AG20443 (cell line): ENCODE results near the gene EIF4G3.
A peak's percentile ranks its signal among the peaks of the same experiment; 100 is the strongest.
"Not testable (repeated sequence)": the region's sequence is repeated elsewhere in the genome, so short reads cannot be mapped to it uniquely, and the experiment has no call there.

Experiments used
- DNase-seq: peaks from one replicate; pipeline ENCODE4 v3.0.0; 2012; ENCODE audit warnings: low spot score, mixed read lengths

Gene EIF4G3

DNA sequence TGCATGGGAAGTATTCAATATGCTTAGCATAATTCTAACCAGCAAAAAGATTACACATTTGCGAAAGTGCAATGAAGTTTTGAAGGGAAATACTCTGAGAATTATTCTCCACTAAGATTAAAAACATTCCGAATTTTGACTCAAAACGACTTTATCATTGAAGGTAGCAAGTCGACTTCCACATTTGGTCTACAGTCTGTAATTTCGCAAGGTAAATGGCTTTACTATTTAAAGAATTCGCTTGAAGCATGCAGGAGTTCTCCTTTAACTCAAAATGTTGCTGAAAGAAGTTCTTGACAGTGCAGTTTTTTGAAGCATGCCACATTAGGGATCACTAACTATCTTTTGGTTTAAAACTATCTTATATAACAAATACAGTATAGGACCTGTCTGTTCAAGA lies 228.6 kb downstream of the EIF4G3 start:
- DNase-seq = no peak

- no peak for DNase-seq
Measured at GRCh38 chr1:20947409-20947808, 229.3 kb downstream of the EIF4G3 start.

DNA sequence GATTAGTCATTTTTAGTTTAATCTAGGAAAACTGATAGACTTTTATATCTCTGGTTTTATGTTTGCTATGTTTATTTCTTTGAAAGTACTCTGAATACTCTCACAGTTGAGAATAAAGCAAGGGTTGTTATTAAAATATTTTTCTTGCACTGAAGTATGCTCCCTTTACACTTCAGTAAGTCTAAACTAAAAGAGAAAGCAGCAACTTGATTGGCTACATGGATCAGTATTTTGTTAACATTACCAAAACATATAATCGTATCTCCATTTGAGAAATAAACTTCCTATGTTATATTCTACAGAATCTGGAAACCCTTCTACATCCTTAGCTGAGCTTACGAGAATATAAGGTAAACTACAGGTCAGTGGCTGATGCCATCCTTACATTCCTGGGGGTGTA lies 240.1 kb downstream of the EIF4G3 start:
- no peak for DNase-seq

DNA sequence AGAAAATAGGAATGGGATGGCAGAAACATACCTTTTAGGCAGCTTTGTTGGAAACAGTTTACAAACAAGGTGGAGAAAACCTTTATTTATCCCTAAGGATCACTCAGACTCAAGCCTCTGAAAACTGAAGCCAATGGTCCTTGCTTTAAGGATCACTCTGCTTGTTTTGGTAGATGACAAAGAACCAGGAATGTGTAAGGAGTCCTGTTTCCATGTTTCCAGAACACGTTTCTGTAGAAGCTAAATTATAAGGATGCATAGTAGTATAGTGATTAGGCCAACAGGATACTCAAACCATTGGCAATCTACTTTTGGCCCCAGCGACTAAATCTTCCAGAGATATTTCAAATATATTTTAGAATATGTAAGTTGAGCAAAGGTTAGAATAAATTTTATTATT lies 240.5 kb downstream of the EIF4G3 start:
- no peak for DNase-seq

- DNase-seq = no peak
Measured at GRCh38 chr1:20935717-20936116, 241.0 kb downstream of the EIF4G3 start.

GRCh38 chr1:20932437-20932977 lies 244.2 kb downstream of the EIF4G3 start:
- no peak for DNase-seq

- DNase-seq = no peak
Measured at GRCh38 chr1:20931930-20932436, 244.7 kb downstream of the EIF4G3 start.

GRCh38 chr1:20930427-20930826 lies 246.3 kb downstream of the EIF4G3 start:
- no peak for DNase-seq

- DNase-seq = no peak
Measured at GRCh38 chr1:20928146-20928545, 248.6 kb downstream of the EIF4G3 start.

GRCh38 chr1:20921285-20921684 lies 255.4 kb downstream of the EIF4G3 start:
- DNase-seq = no peak

DNA sequence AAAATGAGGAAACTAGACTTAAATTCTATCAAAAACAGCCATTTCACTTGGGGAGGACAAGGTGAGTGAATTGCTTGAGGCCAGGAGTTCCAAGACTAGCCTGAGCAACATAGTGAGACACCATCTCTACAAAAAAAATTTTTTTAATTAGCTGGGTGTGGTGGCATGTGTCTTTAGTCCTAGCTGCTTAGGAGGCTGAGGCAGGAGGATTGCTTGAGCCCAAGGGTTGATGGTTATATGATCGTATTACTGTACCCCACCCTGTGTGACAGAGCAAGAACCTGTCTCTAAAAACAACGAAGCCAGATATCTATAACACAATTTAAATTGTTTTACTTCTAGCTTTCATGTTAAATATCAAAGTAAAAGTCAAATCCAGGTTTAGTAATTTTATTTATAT lies 263.5 kb downstream of the EIF4G3 start:
- no peak for DNase-seq

DNA sequence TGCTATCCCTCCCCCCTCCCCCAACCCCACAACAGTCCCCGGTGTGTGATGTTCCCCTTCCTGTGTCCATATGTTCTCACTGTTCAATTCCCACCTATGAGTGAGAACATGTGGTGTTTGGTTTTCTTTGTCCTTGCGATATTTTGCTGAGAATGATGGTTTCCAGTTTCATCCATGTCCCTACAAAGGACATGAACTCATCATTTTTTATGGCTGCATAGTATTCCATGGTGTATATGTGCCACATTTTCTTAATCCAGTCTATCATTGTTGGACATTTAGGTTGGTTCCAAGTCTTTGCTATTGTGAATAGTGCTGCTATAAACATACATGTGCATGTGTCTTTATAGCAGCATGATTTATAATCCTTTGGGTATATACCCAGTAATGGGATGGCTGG lies 269.2 kb downstream of the EIF4G3 start:
- not testable (repeated sequence) for DNase-seq

- DNase-seq = no peak
Measured at GRCh38 chr1:20903437-20903836, 273.3 kb downstream of the EIF4G3 start.

DNA sequence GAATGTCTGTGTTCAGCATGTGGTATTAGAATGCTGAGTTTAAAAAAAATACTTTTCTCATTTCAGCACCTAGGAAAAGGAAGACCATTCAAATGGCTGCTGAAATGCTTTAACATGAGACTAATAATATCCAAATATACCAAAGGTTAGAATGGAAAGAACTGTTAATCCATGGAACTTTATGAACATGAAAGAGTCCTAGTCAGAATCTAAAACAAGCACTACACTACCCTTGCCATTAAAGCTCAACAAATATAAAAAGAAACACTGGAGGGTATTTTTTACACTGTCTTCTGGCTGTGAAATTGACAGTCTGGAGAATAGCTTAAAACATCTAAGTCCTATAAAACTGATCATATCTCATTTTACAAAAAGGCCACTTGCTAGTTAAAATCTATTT lies 276.6 kb downstream of the EIF4G3 start:
- DNase-seq = no peak

- DNase-seq = no peak
Measured at GRCh38 chr1:20899154-20899972, 277.3 kb downstream of the EIF4G3 start.

DNA sequence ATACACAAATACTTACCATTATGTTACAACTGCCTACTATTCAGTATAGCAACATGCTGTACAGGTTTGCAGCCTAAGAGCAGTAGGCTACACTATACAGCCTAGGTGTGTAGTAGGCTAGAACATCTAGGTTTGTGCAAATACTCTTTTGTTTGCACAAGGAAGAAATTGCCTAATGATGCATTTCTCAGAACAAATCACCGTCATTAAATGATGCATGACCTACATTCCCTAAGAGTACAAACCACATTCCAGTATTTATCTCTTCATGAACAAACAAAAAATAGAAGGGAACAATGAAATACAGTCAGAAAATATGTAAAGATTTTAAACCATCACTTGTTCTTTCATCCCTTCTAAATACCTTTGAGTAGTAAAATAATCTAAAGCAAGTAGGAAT lies 279.9 kb downstream of the EIF4G3 start:
- peak; percentile 14 for DNase-seq

DNA sequence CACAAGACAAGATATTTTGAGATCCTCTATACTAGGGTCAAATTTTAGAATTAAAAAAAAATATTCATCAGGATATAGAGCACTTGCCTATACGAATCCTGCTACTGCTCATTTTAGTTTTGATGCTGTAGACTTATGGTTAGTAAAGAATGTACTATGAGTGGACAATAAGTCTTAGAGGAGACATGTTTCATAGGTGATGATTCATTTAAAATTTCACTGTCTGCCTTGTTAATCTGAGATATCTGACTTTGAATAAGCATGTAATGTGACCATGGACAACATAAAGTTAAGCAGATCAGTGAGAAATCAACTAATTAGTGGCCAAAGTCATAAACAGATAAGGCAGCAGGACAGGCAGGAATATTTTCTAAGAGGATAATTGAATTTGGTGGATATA lies 282.8 kb downstream of the EIF4G3 start:
- no peak for DNase-seq

DNA sequence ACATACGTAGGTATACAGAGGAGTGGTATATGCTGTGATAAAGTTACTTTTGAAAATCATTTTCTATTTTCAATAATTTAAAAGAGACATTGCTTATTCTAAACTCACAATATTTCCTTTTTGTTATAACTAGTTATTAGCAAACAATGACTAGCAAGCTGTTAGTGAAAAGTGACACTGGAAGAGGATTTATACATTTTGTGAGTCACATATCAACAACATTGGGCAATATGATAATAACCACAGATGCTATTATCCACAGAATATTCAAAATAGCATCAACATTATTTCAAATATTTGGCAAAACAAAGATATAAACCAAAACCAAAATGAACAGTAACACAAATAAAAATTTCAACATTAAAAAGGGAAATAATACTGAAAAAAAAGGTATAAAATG lies 285.6 kb downstream of the EIF4G3 start:
- DNase-seq = peak; percentile 14

DNA sequence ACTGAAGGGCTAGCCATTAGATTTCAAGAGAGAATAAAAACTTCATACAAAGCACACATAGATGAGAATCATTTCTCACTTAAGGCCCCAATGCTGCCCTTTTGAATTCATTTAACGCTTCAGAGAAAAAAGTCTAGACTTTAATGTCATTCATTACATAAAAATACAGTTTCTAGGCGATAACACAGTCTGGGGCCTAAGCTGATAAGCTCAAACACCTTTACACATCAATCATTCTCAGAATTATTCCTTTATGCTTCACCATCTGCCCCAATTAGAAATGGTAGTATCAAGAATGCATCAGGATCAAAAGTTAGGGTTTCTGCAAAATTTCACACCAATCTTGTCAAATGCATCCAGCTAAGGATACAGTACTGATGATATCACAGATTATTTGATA lies 289.5 kb downstream of the EIF4G3 start:
- no peak for DNase-seq

- no peak for DNase-seq
Measured at GRCh38 chr1:20885121-20885520, 291.6 kb downstream of the EIF4G3 start.

- no peak for DNase-seq
Measured at GRCh38 chr1:20884513-20884912, 292.2 kb downstream of the EIF4G3 start.

DNA sequence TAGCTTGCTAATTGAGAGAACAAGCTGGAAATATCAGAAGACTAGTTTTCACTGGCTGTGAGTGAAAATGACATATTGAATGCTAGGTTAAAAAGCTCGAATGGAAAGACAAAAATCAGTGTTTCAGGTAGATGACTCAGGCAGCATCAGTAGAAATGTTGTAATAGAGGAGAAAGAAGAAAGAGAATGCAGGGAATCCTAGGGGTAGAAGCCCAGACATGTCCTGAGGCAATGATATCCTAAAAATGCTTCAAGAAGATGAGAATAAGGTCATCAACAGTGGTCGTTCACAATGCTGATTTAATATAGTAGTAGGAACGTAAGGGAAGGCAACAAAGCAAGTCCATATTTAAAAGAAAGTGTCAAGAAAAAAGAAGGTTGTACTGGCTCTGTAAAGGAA lies 292.9 kb downstream of the EIF4G3 start:
- no peak for DNase-seq

DNA sequence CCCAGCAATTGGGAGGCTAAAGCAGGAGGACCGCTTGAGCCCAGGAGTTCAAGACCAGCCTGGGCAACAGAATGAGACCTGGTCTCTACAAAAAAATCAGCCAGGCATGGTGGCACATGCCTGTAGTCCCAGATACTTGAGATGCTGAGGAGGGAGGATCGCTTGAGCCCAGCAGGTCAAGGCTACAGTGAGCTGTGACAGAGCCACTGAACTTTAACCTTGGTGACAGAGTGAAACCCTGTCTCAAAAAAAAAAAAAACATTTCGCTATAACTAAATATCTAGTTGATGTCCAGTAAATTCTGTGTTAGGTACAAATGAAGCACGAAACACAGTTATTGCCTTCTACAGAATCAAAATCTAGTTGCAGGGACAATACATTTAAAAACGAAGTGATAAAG lies 293.9 kb downstream of the EIF4G3 start:
- no peak for DNase-seq

- DNase-seq = no peak
Measured at GRCh38 chr1:20878799-20879198, 297.9 kb downstream of the EIF4G3 start.
